Ishikawa (cell line): Measurements from ENCODE around the gene UTP14A.

Experiments used
- CEBPB ChIP-seq: IDR thresholded peaks from 2 replicates; pipeline ENCODE4 v1.6.1; 2012
- EGR1 ChIP-seq: IDR thresholded peaks from 2 replicates; pipeline ENCODE4 v1.6.1; 2012
- EP300 ChIP-seq: IDR thresholded peaks from 2 replicates; pipeline ENCODE4 v1.6.1; 2012; ENCODE audit warnings: borderline replicate concordance
- FOXM1 ChIP-seq: IDR thresholded peaks from 2 replicates; pipeline ENCODE4 v1.6.1; 2012; ENCODE audit warnings: low read depth, borderline replicate concordance
- NFIC ChIP-seq: IDR thresholded peaks from 2 replicates; pipeline ENCODE4 v1.6.1; 2012
- RAD21 ChIP-seq: IDR thresholded peaks from 2 replicates; pipeline ENCODE4 v1.6.1; 2012; ENCODE audit warnings: low read depth
- TAF1 ChIP-seq: IDR thresholded peaks from 2 replicates; pipeline ENCODE4 v1.6.1; 2012; ENCODE audit warnings: low read depth, mild to moderate bottlenecking
- TEAD4 ChIP-seq: IDR thresholded peaks from 2 replicates; pipeline ENCODE4 v1.6.1; 2012
- YY1 ChIP-seq: IDR thresholded peaks from 2 replicates; pipeline ENCODE4 v1.6.1; 2012; ENCODE audit warnings: low read depth
- ZBTB7A ChIP-seq: IDR thresholded peaks from 2 replicates; pipeline ENCODE4 v1.6.1; 2012; ENCODE audit warnings: low read depth
- TF ChIP-seq, protein P1 (sequence below): IDR thresholded peaks from 2 replicates; pipeline ENCODE4 v1.6.1; 2012; ENCODE audit warnings: low read depth, mild to moderate bottlenecking
- TF ChIP-seq, protein P2 (sequence below): IDR thresholded peaks from 2 replicates; pipeline ENCODE4 v1.6.1; 2012

DNA sequence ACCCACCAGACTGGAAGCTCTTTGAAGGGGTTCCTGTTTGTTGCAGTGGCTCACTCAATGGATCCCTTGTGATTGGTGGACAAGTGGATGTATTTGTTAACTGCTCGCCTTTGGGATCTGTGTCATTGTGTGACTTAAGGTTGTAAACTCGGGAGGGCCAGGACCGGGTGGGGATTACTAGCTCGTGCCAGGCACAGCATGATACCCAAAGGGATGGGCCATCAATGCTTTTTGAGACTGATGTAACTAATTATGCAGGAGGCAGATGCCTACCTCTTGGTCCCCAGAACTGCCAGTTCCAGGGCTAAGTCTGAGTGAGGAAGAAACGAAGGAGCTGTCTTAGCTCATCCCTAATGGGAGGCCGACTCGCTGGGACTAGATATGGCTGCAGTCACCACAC lies 27.7 kb downstream of the UTP14A start:
- no peak for TF ChIP-seq TAF1
- TF ChIP-seq, protein P1, sequence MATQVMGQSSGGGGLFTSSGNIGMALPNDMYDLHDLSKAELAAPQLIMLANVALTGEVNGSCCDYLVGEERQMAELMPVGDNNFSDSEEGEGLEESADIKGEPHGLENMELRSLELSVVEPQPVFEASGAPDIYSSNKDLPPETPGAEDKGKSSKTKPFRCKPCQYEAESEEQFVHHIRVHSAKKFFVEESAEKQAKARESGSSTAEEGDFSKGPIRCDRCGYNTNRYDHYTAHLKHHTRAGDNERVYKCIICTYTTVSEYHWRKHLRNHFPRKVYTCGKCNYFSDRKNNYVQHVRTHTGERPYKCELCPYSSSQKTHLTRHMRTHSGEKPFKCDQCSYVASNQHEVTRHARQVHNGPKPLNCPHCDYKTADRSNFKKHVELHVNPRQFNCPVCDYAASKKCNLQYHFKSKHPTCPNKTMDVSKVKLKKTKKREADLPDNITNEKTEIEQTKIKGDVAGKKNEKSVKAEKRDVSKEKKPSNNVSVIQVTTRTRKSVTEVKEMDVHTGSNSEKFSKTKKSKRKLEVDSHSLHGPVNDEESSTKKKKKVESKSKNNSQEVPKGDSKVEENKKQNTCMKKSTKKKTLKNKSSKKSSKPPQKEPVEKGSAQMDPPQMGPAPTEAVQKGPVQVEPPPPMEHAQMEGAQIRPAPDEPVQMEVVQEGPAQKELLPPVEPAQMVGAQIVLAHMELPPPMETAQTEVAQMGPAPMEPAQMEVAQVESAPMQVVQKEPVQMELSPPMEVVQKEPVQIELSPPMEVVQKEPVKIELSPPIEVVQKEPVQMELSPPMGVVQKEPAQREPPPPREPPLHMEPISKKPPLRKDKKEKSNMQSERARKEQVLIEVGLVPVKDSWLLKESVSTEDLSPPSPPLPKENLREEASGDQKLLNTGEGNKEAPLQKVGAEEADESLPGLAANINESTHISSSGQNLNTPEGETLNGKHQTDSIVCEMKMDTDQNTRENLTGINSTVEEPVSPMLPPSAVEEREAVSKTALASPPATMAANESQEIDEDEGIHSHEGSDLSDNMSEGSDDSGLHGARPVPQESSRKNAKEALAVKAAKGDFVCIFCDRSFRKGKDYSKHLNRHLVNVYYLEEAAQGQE: no peak
- no peak for TF ChIP-seq ZBTB7A
- TF ChIP-seq EP300: no peak
- TF ChIP-seq YY1: no peak
- TF ChIP-seq, protein P2, sequence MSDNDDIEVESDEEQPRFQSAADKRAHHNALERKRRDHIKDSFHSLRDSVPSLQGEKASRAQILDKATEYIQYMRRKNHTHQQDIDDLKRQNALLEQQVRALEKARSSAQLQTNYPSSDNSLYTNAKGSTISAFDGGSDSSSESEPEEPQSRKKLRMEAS: no peak
- TF ChIP-seq TEAD4: no peak
- TF ChIP-seq RAD21: no peak
- TF ChIP-seq CEBPB: no peak
- TF ChIP-seq FOXM1: no peak
- TF ChIP-seq EGR1: no peak
- no peak for TF ChIP-seq NFIC
